ENCODE measurements around the gene PRKCQ.

DNA sequence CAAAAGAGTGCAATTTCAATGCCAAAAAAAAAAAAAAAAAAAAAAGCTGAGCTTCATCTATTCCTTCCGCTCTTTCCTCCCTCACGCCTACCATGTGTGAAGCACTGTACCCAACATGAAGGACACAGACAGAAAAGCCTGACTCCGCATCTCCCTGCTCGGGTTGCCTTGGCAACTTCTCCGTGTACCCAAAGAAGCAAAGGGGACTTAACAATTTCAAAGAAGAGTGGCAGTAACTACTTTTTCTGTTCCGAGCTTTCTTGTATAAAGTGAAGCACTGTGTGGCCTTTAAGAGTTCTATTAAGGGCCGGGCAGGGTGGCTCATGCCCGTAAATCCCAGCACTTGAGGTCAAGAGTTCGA lies 177.7 kb downstream of the PRKCQ start:
- TF ChIP-seq CTCF (conservative IDR thresholded peaks at IDR 0.05) (no peak), EZH2 (IDR thresholded peaks at IDR 0.05; ENCODE audit: low read depth) (no peak)
